Measurements from ENCODE around the gene ZNF146. TPM values are rescaled to one million over a fixed set of nuclear protein-coding genes. Genes with fewer than 3 reads are reported as not detected.

ZNF146 gene
- 71.5 and 83.9 TPM in 2 replicates for total RNA-seq

DNA sequence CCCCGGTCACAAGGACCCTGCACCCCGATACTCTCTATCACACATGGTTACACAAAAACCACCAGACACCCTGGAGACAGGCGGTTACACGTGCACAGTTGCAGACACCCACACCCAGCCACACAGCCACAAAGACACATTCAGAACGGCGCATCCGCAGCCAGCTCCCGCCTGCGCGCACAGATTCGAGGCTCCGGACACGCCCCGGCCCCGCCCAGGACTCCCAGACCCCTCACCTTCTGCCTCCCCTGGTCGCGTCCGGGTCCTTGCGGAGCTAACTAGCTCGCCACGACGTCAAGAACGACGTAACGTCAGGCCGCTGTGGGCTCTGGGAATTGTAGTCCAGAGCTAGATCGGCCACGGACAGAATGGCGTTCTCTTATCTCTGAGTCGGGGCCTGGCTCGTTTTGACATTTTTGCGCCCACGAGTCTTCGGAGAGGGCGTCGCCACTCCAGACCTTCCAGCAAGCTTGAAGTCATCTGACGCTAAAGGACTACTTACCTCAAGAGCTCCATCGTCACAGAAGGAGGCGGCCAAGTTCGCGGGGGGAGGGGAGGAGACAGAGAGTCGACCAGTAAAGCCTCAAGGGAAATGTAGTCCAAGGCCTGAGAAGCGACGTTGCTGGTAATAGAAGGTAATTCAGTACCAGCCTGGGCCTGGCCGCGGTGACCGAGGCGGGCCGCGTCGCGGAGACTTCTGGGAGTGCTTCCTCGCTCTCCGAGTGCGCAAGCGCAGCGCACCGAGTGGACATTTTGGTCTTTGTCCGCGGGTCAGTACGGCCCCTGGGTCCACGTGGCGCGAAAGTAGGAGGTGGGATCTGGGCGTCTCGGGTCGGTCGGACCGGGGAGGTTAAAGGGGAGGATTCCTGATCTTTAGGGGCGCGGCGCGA lies at the start of gene ZNF146, which contains the start of gene ZNF565:
Gene ZNF146 (plus strand): TSS at position 721 of the 890 bp plus-strand sequence. CDS start 21,335 bp downstream, outside the sequence.
Gene ZNF565 (minus strand): TSS at position 280 of the 890 bp plus-strand sequence. CDS start 12,680 bp downstream, outside the sequence.

Small RNA genes within 50 kb of the gene (small RNA-seq; reads per million reads assigned to genes)
- not detected for gene RF00019

Other genes starting within 250 kb of the ZNF146 start
- 9.9 and 22.1 TPM in 2 replicates for gene SDHAF1, start 219.9 kb upstream of the ZNF146 start, total RNA-seq
- gene SYNE4, start 206.3 kb upstream of the ZNF146 start, total RNA-seq = not detected in 2 replicates
- 10.9 and 16.6 TPM in 2 replicates for gene ALKBH6, start 200.9 kb upstream of the ZNF146 start, total RNA-seq
- gene CLIP3, start 182.2 kb upstream of the ZNF146 start, total RNA-seq = 20.4 and 22.8 TPM in 2 replicates
- 8.0 and 8.9 TPM in 2 replicates for gene THAP8, start 160.8 kb upstream of the ZNF146 start, total RNA-seq
- gene WDR62, start 160.2 kb upstream of the ZNF146 start, total RNA-seq = 1.5 and 2.2 TPM in 2 replicates
- gene OVOL3, start 104.0 kb upstream of the ZNF146 start, total RNA-seq = not detected in 2 replicates
- gene POLR2I, start 100.2 kb upstream of the ZNF146 start, total RNA-seq = 17.2 and 19.8 TPM in 2 replicates
- 131 and 159 TPM in 2 replicates for gene TBCB, start 99.6 kb upstream of the ZNF146 start, total RNA-seq
- 476 and 492 TPM in 2 replicates for gene CAPNS1, start 75.0 kb upstream of the ZNF146 start, total RNA-seq
- gene COX7A1, start 62.7 kb upstream of the ZNF146 start, total RNA-seq = 13.3 and 14.1 TPM in 2 replicates
- 6.8 and 8.6 TPM in 2 replicates for gene ZNF565, start 441 bp upstream of the ZNF146 start, total RNA-seq
- 2.4 and 2.9 TPM in 2 replicates for gene ZFP14, start 164.1 kb downstream of the ZNF146 start, total RNA-seq
- gene ZFP82, start 203.5 kb downstream of the ZNF146 start, total RNA-seq = 9.4 and 11.7 TPM in 2 replicates